Neural cell (in vitro differentiated cells): ENCODE data around the gene GNG12. TPM values are rescaled to one million over a fixed set of nuclear protein-coding genes. Genes with fewer than 3 reads are reported as not detected.

Experiments used
- H2AFZ ChIP-seq: fragments of 200-600, 300-800 bp; sonication (generic), shearing (Covaris generic); 2 replicates; pipeline ENCODE4 v1.6.0; 2014; ENCODE audit warnings: low read depth, mild to moderate bottlenecking, antibody characterized with exemption, low read length, moderate library complexity
- H3F3A ChIP-seq: fragments of 200-600 bp; shearing (Covaris generic); 2 replicates; pipeline ENCODE4 v1.6.1; 2016; ENCODE audit warnings: mild to moderate bottlenecking, moderate library complexity, mixed read lengths, antibody characterized with exemption, low read length; ENCODE audit not compliant: insufficient read depth, poor library complexity, severe bottlenecking
- H3K27ac ChIP-seq: fragments of 200-600, 300-800 bp; sonication (generic), shearing (Covaris generic); 2 replicates; pipeline ENCODE4 v1.5.1; 2014; ENCODE audit warnings: mild to moderate bottlenecking, low read length, moderate library complexity
- H3K27me3 ChIP-seq: fragments of 300-800, 200-600 bp; sonication (generic), shearing (Covaris generic); 2 replicates; pipeline ENCODE4 v1.6.0; 2014; ENCODE audit warnings: mild to moderate bottlenecking, low read depth, low read length, moderate library complexity; ENCODE audit not compliant: insufficient read depth
- H3K36me3 ChIP-seq: fragments of 300-800, 200-600 bp; sonication (generic), shearing (Covaris generic); 2 replicates; pipeline ENCODE4 v1.5.1; 2014; ENCODE audit warnings: mild to moderate bottlenecking, antibody characterized with exemption, low read length, moderate library complexity; ENCODE audit not compliant: insufficient read depth
- H3K4me2 ChIP-seq: fragments of 300-800, 200-600 bp; sonication (generic), shearing (Covaris generic); 2 replicates; pipeline ENCODE4 v1.6.0; 2014; ENCODE audit warnings: mild to moderate bottlenecking, low read length
- H3K4me3 ChIP-seq: fragments of 300-800, 200-600 bp; sonication (generic), shearing (Covaris generic); 2 replicates; pipeline ENCODE4 v1.5.1; 2014; ENCODE audit warnings: mild to moderate bottlenecking, low read length, moderate library complexity
- H3K79me2 ChIP-seq: fragments of 200-600 bp; shearing (Covaris generic); replicated peaks from 2 replicates; pipeline ENCODE4 v1.6.0; 2014; ENCODE audit warnings: mild to moderate bottlenecking, low read length, moderate library complexity; ENCODE audit not compliant: insufficient read depth
- H3K9ac ChIP-seq: fragments of 300-800, 200-600 bp; sonication (generic), shearing (Covaris generic); 2 replicates; pipeline ENCODE4 v1.6.1; 2016; ENCODE audit warnings: mild to moderate bottlenecking, low read length, mixed read lengths
- H3K9me2 ChIP-seq: fragments of 200-600 bp; shearing (Covaris generic); 2 replicates; pipeline ENCODE4 v1.6.1; 2016; ENCODE audit warnings: mild to moderate bottlenecking, low read length, mixed read lengths; ENCODE audit not compliant: insufficient read depth
- H3K9me3 ChIP-seq: fragments of 200-600, 300-800 bp; sonication (generic), shearing (Covaris generic); 2 replicates; pipeline ENCODE4 v1.6.1; 2016; ENCODE audit warnings: mild to moderate bottlenecking, mixed run types, low read length, moderate library complexity, mixed read lengths
- H4K20me1 ChIP-seq: fragments of 200-600 bp; shearing (Covaris generic); 2 replicates; pipeline ENCODE4 v1.6.1; 2016; ENCODE audit warnings: mild to moderate bottlenecking, mixed run types; ENCODE audit not compliant: insufficient read depth
- EP300 ChIP-seq: fragments of 450-650 bp; conservative IDR thresholded peaks from 2 replicates; pipeline ENCODE4 v1.6.1; 2014; ENCODE audit warnings: antibody characterized with exemption, mild to moderate bottlenecking, moderate library complexity; ENCODE audit not compliant: poor library complexity, severe bottlenecking
- EZH2 ChIP-seq: fragments of 200-600, 300-800 bp; shearing (Covaris generic), sonication (generic); IDR thresholded peaks from 2 replicates; pipeline ENCODE4 v1.6.1; 2014; ENCODE audit warnings: antibody characterized with exemption, low read length, borderline replicate concordance, mild to moderate bottlenecking; ENCODE audit not compliant: insufficient read depth, poor library complexity, severe bottlenecking
- MXI1 ChIP-seq: fragments of 450-650 bp; conservative IDR thresholded peaks from 2 replicates; pipeline ENCODE4 v1.6.1; 2014; ENCODE audit warnings: antibody characterized with exemption, mild to moderate bottlenecking; ENCODE audit not compliant: poor library complexity, severe bottlenecking
- POLR2AphosphoS5 ChIP-seq: IDR thresholded peaks from 2 replicates; pipeline ENCODE4 v1.6.1; 2012
- RAD21 ChIP-seq: fragments of 450-650 bp; conservative IDR thresholded peaks from 2 replicates; pipeline ENCODE4 v1.6.1; 2014; ENCODE audit warnings: antibody characterized with exemption, mild to moderate bottlenecking, moderate library complexity
- SMC3 ChIP-seq: fragments of 450-650 bp; conservative IDR thresholded peaks from 2 replicates; pipeline ENCODE4 v1.6.1; 2014; ENCODE audit warnings: antibody characterized with exemption, mild to moderate bottlenecking, moderate library complexity; ENCODE audit not compliant: poor library complexity
- TAF1 ChIP-seq: IDR thresholded peaks from 2 replicates; pipeline ENCODE4 v1.6.1; 2012; ENCODE audit warnings: low read depth
- polyA plus RNA-seq: library from polyadenylated mRNA; depleted of rRNA; stranded (reverse); fragments of >200 nt; gene quantifications from 2 replicates; pipeline ENCODE4 v1.2.3, GENCODE V29; 2014
- TF ChIP-seq, protein P1 (sequence below): IDR thresholded peaks from 2 replicates; pipeline ENCODE4 v1.6.1; 2012; ENCODE audit warnings: borderline replicate concordance
- TF ChIP-seq, protein P2 (sequence below): fragments of 450-650 bp; IDR thresholded peaks from 2 replicates; pipeline ENCODE4 v1.5.1; 2014; ENCODE audit warnings: antibody characterized with exemption, mild to moderate bottlenecking, moderate library complexity; ENCODE audit not compliant: poor library complexity, severe bottlenecking

The GNG12 gene
- polyA plus RNA-seq, 1 donor from 2014 or later, result 0.35 TPM

DNA sequence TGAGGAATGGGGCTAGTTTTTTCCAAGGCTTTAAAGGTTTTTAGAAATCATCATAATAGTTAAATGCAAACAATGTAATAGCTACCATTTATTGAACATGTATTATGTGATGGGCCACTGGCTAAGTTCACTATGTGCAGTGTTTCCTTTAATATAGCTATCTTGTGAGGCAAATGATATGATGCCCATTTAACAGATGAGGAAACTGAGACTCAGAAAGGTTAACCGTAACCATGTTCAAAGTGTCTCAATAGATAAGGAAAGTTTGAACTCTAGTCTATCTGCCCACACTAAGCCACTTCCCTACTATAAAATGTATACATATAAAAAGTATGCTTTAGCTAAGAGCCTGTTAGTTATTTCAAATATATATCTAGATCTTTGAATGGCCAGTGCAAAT lies 64.8 kb downstream of the GNG12 start:
- Histone ChIP-seq H4K20me1 (no peaks in the 10 kb centered on the region), H3K79me2 (no peaks in the 10 kb centered on the region), H3K27ac (no peak overlapping the region), H3K27me3 (no peaks in the 10 kb centered on the region), H3K4me2 (no peak overlapping the region), H3K9me3 (no peaks in the 10 kb centered on the region), H3K36me3 (no peaks in the 10 kb centered on the region), H3K4me3 (no peak overlapping the region), H3K9ac (no peak overlapping the region), H3F3A (no peaks in the 10 kb centered on the region), H3K9me2 (no peaks in the 10 kb centered on the region), H2AFZ (no peak overlapping the region)
- no peak for TF ChIP-seq POLR2AphosphoS5
- no peak for TF ChIP-seq TAF1
- TF ChIP-seq RAD21, result no peak
- no peak for TF ChIP-seq SMC3
- TF ChIP-seq, protein P1, sequence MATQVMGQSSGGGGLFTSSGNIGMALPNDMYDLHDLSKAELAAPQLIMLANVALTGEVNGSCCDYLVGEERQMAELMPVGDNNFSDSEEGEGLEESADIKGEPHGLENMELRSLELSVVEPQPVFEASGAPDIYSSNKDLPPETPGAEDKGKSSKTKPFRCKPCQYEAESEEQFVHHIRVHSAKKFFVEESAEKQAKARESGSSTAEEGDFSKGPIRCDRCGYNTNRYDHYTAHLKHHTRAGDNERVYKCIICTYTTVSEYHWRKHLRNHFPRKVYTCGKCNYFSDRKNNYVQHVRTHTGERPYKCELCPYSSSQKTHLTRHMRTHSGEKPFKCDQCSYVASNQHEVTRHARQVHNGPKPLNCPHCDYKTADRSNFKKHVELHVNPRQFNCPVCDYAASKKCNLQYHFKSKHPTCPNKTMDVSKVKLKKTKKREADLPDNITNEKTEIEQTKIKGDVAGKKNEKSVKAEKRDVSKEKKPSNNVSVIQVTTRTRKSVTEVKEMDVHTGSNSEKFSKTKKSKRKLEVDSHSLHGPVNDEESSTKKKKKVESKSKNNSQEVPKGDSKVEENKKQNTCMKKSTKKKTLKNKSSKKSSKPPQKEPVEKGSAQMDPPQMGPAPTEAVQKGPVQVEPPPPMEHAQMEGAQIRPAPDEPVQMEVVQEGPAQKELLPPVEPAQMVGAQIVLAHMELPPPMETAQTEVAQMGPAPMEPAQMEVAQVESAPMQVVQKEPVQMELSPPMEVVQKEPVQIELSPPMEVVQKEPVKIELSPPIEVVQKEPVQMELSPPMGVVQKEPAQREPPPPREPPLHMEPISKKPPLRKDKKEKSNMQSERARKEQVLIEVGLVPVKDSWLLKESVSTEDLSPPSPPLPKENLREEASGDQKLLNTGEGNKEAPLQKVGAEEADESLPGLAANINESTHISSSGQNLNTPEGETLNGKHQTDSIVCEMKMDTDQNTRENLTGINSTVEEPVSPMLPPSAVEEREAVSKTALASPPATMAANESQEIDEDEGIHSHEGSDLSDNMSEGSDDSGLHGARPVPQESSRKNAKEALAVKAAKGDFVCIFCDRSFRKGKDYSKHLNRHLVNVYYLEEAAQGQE, result no peak
- TF ChIP-seq, protein P2, sequence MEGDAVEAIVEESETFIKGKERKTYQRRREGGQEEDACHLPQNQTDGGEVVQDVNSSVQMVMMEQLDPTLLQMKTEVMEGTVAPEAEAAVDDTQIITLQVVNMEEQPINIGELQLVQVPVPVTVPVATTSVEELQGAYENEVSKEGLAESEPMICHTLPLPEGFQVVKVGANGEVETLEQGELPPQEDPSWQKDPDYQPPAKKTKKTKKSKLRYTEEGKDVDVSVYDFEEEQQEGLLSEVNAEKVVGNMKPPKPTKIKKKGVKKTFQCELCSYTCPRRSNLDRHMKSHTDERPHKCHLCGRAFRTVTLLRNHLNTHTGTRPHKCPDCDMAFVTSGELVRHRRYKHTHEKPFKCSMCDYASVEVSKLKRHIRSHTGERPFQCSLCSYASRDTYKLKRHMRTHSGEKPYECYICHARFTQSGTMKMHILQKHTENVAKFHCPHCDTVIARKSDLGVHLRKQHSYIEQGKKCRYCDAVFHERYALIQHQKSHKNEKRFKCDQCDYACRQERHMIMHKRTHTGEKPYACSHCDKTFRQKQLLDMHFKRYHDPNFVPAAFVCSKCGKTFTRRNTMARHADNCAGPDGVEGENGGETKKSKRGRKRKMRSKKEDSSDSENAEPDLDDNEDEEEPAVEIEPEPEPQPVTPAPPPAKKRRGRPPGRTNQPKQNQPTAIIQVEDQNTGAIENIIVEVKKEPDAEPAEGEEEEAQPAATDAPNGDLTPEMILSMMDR, result no peak
- no peak for TF ChIP-seq MXI1

DNA sequence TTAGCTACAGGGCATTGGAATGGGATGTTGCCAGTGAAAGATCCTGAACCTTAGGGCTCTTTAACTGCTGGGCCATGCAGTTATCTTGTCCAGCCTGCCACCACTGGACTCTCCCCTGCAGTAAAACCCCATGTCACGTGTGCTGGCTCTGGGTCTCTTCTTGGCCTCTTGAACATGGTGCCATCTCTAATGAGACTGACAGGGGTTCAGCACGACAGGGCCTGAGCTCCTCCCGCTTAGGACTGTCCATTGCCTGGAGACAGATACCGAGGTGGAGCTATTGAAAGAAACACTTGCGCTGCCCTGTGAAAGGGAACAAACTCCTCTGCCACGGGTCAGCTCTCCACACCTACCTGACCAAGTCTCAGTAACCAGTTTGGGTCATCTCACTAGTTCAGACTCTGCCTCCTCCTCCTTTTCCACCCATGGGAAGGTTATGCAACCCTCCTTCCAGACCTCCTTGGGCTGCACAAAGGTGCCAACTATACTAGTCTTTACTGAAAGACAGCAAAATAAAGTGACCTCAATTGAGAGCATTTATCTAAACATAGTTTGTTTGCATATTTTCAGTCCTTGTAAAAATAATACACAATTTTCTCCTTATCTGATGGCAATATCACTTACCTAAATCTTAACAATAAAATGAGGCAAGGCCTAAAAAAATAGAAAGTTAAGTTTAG lies 66.0 kb downstream of the GNG12 start:
- no peaks in the 10 kb centered on the region for H3F3A ChIP-seq
- no peak for TF ChIP-seq TAF1
- TF ChIP-seq EZH2, result no peak
- no peak for TF ChIP-seq RAD21
- no peak for TF ChIP-seq POLR2AphosphoS5
- TF ChIP-seq MXI1, result no peak
- TF ChIP-seq SMC3, result no peak
- TF ChIP-seq, protein P1, result no peak
- no peak for TF ChIP-seq EP300
- TF ChIP-seq, protein P2, result no peak
- no peak overlapping the region for H3K4me3 ChIP-seq
- H3K9me2 ChIP-seq, result no peaks in the 10 kb centered on the region
- no peak overlapping the region for H3K4me2 ChIP-seq
- H4K20me1 ChIP-seq, result no peaks in the 10 kb centered on the region
- peak overlapping the region; percentile 56 for H3K9ac ChIP-seq
- H3K79me2 ChIP-seq, result no peaks in the 10 kb centered on the region
- no peaks in the 10 kb centered on the region for H3K27me3 ChIP-seq
- H3K36me3 ChIP-seq, result no peaks in the 10 kb centered on the region
- H3K9me3 ChIP-seq, result no peaks in the 10 kb centered on the region
- no peak overlapping the region for H2AFZ ChIP-seq
- H3K27ac ChIP-seq, result no peak overlapping the region
